GM19099 (cell line): Measurements from ENCODE around the gene AOPEP.

Experiments
- POLR2A ChIP-seq: IDR thresholded peaks from 3 replicates; pipeline ENCODE4 v1.6.1; 2011; ENCODE audit warnings: low read depth; ENCODE audit not compliant: insufficient read length; ENCODE audit errors: extremely low read depth

Gene AOPEP

DNA sequence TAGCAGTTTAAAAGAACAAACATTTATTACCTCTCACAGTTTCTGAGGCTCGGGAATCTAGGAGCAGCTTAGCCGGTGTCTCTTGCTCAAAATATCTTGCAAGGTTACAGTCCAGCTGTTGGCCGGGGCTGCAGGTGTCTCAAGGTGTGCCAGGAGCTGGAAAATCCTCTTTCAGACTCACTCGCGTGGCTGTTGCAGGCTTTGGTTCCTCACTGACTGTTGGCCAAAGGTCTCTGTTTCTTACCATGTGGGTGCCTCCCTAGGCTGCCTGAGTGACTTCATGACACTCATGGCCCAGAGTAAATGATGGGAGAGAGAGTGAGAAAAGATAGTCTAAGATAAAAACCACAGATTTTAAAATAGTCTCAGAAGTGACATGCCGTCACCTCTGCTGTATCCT is 43.8 kb downstream of the AOPEP start:
- TF ChIP-seq POLR2A = no peak

DNA sequence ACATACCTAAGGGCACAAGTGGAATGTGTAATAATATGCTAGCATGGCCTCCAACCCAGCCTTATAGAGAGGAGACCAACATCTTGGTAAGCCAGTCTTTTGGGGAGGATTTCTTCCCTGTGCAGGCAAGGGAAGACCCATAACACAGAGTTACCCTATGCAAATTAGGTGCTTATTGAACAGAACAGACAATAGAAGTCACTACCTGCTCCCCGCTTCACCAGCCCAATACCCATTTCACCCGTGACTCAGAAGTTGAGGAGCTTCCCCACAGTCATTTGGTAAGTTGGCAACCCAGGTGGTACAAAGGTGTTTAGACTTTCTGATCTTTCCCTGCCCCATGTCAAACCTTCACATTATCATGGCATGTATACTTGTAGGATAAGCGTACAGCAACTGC is 44.6 kb downstream of the AOPEP start:
- TF ChIP-seq POLR2A = no peak

DNA sequence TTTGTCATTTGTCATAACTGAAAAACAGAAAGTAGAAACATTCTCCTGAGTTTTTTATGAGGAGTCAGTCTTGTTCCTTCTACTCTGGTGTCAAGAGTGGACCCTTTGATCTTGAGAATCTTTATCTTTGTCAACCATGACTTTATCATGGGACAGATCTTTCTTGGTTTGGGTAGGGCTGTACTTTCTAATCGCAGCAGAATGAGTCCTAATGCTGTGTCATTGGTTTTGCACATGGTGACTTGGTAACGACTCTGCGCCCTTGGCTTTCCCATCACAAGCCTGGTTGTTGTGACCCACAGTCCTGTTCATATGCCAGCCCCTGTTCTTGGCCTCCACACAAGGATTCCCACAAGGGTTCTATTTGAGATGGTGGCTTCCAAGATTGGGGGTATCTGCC is 45.6 kb downstream of the AOPEP start:
- no peak for TF ChIP-seq POLR2A

DNA sequence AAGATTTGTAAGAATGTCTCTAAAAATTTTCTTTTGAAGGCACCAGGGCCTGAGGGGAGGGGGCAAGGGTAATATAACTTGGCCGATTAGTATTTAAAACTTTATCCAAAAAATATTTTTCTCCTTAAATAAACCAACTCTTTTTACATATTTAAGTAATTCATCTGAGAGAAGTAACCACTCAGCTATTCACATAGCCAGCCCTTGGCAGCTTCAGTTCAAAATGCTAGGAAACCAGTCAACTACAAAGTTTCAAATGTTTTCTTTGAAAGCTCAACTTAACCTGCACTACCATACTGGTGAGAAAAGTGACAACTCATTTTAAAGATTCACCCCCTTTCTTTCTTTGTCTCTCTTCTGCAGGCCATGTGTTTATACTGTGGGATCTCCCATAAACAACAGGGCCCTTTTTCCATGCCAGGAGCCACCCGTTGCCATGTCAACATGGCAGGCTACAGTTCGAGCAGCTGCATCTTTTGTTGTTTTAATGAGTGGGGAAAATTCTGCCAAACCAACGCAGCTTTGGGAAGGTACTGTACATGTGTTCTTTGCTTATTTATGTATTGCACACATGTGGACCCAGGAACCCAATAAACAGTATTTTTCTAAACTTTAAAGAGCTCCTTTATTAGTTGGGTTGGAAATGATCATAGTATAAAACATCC is 46.3 kb downstream of the AOPEP start:
- no peak for TF ChIP-seq POLR2A

DNA sequence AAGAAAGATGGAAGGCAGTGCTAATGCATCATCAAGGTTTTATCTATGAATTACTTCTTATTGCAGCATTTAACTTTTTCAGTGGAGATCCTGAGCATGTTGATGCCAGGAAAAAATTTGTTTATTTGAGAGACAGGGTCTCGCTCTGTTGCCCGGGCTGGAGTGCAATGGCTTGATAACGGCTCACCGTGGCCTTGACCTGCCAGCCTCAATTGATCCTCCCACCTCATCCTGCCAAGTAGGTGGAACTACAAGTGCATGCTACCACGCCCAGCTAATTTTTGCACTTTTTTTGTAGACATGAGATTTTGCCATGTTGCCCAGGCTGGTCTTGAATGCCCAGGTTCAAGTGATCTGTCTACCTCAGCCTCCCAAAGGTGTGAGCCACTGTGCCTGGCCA is 47.2 kb downstream of the AOPEP start:
- no peak for TF ChIP-seq POLR2A

DNA sequence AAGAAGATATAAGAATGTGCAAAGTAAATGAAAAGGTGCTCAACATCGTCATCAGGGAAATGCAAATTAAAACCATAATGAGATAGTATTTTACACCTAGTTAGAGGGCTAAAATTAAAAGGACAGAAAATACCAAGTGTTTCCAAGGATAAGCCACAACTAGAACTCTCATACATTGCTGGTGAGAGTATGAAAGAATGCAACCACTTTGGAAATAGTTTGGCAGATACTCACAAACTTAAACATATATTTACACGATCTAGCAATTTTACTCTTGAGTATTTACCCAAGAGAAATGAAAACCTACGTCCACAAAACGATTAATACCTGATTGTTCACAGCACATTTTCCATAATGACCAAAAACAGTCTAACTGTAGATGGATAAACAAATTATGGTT is 51.5 kb downstream of the AOPEP start:
- TF ChIP-seq POLR2A = no peak

DNA sequence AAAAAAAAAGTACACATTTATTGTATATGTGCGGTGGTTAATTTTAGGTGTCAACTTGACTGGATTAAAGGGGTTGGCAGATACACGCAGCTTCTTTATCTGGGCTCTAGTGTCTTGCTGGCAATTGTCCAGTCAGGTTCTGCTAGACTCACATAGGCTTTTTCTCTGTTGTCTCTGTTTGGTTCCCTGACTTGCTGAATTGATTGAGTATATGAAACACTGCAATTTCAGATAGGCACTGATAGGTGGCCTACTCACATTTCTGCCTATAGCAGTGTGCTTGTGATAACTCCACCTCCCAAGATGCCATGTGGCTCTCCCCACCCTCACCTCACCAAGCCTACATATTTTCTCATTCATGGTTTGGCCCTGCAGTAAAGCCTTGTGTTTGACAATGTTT is 52.5 kb downstream of the AOPEP start:
- TF ChIP-seq POLR2A = no peak

DNA sequence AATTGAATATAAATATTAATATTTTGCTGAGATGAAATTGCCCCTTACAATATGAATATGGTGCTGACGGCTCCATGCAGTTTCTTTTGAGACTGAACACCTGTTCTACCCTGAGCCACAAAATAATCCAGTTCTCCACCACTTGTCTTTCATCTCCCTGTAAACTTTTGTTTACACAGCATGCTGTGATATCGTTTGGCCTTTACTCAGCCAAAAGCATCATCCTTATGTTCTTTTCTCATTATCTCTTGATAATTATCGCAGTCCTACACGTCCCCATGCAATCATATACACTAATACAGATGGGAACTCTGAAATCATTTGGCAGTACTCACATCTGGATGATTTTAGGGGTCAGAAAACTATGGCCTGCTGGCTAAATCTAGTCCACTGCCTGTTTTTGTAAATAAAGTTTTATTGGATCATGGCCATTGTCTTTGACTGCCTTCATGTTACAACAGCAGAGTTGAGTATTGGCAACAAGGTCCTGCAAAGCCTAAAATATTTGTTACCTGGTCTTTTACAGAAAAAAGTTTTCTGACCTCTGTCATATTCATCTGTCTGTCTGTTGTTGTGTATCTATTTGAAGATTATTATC is 53.3 kb downstream of the AOPEP start:
- no peak for TF ChIP-seq POLR2A

DNA sequence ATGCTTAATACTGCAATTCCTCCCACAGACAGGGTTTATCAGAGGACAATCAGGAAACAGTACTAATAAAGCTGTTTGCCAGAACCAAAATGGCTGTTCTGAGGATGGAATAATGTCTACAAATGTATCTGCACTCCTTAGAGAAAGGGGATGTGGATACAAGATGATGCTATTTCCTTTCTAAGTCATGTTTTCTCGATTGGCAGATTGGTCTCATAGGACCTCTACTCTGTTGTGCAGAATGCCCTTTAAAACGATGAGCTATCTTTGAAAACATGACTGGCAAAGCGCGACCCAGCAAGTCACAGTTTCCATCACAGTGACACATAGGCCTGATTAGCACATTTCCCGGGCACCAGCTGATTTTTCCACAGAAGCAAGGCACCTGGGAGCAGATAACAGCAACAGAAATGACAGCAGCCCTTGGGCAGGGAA is 54.0 kb downstream of the AOPEP start:
- no peak for TF ChIP-seq POLR2A

DNA sequence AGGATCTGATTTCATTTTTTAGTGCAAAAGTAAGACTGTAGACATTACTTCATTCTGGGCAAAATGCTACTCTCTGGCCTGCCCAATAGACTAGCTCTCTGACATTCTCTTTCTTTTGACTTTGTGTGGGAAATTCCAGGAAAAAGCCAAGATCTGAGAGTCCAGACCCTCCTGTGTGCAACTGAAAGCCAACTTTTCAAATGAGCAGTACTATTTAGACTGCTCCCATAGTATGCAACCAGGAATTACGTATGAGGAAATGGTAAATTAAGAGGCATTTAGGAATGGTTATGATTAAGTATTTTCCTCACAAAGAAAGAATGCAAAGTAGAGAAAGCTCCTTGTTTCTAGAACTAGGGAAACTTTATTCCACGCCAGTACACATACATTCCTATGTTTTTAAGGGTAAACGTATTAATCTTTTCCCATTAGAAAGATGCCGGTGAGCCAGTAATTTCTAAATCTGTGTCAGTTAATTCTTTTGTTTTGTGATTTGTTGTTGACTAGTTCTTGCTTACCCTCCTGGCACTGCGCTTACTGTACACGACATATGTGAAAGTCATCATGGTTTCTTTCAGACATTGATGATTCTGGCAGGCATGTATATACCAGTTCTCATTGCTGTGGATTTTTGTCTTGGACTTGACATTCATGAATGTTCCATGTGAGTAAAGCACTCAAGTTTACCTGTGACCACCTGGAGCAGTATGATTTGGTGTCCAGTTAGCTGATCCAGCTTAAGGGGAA is 56.0 kb downstream of the AOPEP start:
- no peak for TF ChIP-seq POLR2A

DNA sequence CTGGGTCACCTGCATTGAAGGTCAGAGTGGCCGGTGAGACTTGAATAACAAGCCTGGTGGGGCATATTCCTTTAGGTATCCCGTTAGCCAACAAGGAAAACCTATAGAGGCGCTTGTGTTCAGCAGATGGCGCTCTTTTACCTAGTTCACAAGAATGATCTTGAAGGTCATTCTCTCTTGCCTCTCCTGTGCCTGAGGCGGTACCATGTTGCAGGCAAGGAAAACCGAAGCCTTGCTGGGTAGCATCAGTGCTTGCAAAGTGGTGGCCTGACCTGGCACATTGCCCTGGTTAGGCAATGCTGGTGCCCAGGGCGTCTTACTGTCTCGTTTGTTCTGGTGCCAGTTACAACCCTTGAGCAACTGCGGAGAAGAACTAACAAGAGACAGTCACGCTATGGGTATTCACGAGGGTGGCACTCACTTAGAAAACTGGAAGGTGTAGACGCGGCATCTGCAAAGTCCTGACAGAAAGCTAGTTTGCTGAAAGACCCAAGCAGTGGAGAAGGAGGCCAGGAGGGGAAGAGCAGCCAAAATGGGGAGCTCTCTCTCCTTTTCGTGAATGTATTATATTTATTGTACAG is 56.7 kb downstream of the AOPEP start:
- TF ChIP-seq POLR2A = no peak

DNA sequence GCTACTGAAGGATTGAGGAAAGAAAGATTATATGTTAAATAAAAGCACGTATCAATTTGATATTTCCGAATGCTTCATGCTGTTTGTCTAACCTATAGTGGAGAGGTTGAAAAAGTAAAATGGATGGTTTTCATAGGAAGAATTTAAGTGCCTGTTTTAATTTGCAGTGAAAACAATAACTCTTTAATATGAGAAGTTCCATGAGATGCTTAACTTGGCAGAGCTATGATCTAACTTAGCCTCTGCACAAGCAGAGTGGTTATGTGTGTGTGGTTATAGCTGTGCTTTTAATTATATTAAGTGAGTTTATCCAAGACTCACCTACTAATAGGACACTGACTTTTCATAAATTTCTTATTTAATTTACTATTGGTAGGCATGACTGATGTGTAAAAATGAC is 57.4 kb downstream of the AOPEP start:
- TF ChIP-seq POLR2A = no peak

DNA sequence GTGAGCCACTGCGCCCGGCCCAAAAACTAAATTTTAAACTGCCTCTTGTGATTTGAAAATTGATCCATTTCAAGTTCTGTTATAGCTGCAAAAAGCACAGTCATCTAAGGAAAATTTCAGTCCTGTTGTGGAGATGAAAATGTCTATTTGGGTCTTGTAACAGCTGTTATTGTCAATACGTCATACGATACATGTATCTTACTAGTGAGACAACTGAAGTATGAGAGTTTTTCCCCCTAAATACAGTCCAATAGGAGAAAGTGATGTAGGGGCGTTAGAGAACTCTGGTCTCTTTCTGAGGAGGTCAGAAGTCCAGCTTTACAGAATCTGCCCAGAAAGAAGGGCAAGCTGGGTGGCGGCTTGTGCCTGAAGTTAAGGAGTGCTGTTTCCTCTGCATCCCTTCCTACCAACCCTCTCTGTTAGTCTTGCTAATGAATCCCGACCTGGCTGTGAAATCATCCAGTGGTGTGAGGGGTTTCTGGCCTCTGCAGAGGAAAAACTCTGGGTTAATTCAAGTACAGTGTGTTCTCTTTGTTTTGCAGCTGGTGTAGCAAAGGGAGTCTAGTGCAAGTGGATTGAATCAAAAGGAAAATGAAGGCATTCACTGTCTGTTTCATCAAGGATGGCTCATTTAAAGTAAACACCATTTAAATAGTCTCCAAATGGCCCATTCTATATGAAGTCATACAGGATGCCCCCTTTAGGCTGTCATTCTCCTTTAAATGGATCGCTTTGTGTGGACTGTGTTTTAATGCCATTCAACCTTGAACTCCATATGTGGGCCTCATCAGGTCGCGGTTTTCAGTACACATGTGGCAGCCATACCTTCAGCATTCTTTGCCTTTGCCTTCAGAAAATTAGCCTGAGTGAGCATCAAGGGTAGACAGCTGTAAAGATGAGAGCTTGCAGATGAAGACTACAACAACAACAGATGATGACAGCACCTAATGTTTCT is 59.0 kb downstream of the AOPEP start:
- no peak for TF ChIP-seq POLR2A

DNA sequence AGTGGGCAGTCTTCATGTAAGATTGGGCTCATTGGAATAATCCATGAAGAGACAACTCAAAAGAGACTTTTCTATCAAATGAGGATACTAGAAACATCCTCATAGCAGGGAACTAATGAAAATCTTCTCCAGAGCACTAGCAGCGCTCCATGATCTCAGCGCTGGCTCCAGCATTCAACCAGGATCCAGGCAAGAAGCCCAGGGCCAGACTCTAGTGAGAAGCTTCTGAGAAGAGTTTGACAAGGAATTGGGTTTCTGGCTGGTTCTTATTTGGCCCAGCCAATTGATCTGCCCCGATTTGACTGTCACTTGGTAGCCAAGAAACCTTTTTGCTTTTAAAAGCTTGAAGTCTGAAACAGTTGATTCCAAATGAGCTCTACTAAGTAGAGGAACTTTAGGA is 60.1 kb downstream of the AOPEP start:
- no peak for TF ChIP-seq POLR2A

DNA sequence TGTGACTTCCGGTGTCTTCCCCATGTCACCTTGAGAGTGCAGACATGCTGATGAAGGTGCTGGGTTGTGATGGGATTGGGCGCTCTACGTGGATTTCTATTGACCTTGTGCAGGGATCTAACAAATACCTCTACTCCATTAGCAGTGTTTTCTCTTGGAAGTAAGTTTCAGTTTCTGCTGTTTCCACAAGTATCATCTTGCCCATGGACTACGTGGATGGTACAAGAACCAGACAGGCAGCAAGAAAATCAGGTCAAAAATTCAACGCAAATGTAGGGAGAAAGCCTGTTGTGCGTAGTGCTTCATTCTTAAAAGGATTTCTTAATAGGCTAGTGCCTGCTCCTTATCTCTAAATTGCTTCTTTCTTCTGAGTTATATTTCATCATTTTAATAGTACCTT is 60.8 kb downstream of the AOPEP start:
- TF ChIP-seq POLR2A = no peak
